Glutamatergic neuron (in vitro differentiated cells): ENCODE data around the gene MRRF. TPM values are rescaled to one million over a fixed set of nuclear protein-coding genes. Genes with fewer than 3 reads are reported as not detected.
A peak's percentile ranks its signal among the peaks of the same experiment; 100 is the strongest.

Source experiments
- DNase-seq: peaks from one replicate; pipeline ENCODE4 v3.0.0; 2022
- H3K27ac Mint-ChIP-seq: one replicate; pipeline ENCODE4 v1.8.0; 2020; ENCODE audit warnings: mild to moderate bottlenecking, mixed read lengths, inconsistent platforms; ENCODE audit not compliant: unreplicated experiment
- H3K27me3 Mint-ChIP-seq: one replicate; pipeline ENCODE4 v1.8.0; 2020; ENCODE audit warnings: mild to moderate bottlenecking, moderate library complexity, mixed read lengths, inconsistent platforms; ENCODE audit not compliant: unreplicated experiment
- H3K36me3 Mint-ChIP-seq: one replicate; pipeline ENCODE4 v1.8.0; 2020; ENCODE audit warnings: mild to moderate bottlenecking, mixed read lengths, inconsistent platforms; ENCODE audit not compliant: unreplicated experiment
- H3K4me1 Mint-ChIP-seq: one replicate; pipeline ENCODE4 v1.8.0; 2020; ENCODE audit warnings: mild to moderate bottlenecking, low read depth, mixed read lengths, inconsistent platforms; ENCODE audit not compliant: unreplicated experiment
- H3K4me3 Mint-ChIP-seq: one replicate; pipeline ENCODE4 v1.8.0; 2020; ENCODE audit warnings: mild to moderate bottlenecking, mixed read lengths, inconsistent platforms; ENCODE audit not compliant: unreplicated experiment
- H3K9me3 Mint-ChIP-seq: one replicate; pipeline ENCODE4 v1.8.0; 2020; ENCODE audit warnings: mild to moderate bottlenecking, moderate library complexity, mixed read lengths, inconsistent platforms; ENCODE audit not compliant: unreplicated experiment
- total RNA-seq: library from RNA; stranded (reverse); fragmentation: NEBNext Ultra II Directional; extraction: Animal tissue kit (Norgen Biotek cat#: 25700); gene quantifications from one replicate; pipeline ENCODE4 v1.2.1, GENCODE V29; 2021; ENCODE audit not compliant: unreplicated experiment
- TF ChIP-seq, protein P1 (sequence below): fragments of 200-600 bp; sonication (generic); IDR thresholded peaks from one replicate; pipeline ENCODE4 v1.5.0; 2021; ENCODE audit not compliant: partially characterized antibody, unreplicated experiment

The MRRF gene
- total RNA-seq, 1 donor from 2014 or later: 16.9 TPM

DNA sequence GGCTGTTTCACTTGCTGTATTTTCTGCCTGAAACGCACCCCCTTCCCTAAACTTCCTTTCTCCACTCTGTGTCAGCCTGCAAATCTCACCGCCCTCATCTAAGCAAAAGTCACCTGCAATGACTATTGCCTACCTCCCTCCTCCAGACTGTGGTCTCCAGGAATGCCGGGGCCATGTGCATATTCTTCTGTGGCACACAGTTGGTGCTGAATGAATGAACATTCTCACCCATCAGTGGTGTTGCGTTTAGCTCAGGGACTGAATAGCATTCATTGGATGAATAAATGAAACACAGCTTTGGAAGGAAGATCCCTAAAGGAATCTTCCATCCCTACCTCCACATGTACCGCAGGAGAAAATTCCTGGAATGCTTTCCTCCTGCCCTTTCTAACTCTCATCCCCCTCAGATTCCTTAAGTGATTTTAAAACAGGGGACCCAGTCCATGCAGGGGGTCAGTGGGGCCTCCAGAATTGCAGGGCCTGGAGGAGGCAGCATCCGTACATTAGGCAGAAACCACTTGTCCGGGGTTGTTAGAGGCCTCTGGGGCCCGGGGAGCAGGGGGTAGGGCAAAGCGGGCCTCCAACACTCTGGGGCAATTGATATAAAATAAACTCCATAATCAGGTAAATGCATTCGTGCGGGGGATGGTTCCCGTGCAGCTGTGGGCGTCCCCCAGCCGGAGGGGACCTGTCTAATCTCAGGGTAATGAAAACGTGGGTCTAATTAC lies 77.8 kb downstream of the MRRF start:
- DNase-seq: no peak
- Mint-ChIP-seq H3K27ac (no peak overlapping the region), H3K36me3 (peaks cover 2% of the 10 kb centered on the region), H3K4me3 (no peak overlapping the region), H3K4me1 (peaks cover 1% of the 10 kb centered on the region), H3K27me3 (no peaks in the 10 kb centered on the region), H3K9me3 (peaks cover 3% of the 10 kb centered on the region)
- TF ChIP-seq, protein P1, sequence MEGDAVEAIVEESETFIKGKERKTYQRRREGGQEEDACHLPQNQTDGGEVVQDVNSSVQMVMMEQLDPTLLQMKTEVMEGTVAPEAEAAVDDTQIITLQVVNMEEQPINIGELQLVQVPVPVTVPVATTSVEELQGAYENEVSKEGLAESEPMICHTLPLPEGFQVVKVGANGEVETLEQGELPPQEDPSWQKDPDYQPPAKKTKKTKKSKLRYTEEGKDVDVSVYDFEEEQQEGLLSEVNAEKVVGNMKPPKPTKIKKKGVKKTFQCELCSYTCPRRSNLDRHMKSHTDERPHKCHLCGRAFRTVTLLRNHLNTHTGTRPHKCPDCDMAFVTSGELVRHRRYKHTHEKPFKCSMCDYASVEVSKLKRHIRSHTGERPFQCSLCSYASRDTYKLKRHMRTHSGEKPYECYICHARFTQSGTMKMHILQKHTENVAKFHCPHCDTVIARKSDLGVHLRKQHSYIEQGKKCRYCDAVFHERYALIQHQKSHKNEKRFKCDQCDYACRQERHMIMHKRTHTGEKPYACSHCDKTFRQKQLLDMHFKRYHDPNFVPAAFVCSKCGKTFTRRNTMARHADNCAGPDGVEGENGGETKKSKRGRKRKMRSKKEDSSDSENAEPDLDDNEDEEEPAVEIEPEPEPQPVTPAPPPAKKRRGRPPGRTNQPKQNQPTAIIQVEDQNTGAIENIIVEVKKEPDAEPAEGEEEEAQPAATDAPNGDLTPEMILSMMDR: no peak

GRCh38 chr9:122346478-122347347 lies 82.0 kb downstream of the MRRF start:
- H3K27ac Mint-ChIP-seq: no peak overlapping the region

DNA sequence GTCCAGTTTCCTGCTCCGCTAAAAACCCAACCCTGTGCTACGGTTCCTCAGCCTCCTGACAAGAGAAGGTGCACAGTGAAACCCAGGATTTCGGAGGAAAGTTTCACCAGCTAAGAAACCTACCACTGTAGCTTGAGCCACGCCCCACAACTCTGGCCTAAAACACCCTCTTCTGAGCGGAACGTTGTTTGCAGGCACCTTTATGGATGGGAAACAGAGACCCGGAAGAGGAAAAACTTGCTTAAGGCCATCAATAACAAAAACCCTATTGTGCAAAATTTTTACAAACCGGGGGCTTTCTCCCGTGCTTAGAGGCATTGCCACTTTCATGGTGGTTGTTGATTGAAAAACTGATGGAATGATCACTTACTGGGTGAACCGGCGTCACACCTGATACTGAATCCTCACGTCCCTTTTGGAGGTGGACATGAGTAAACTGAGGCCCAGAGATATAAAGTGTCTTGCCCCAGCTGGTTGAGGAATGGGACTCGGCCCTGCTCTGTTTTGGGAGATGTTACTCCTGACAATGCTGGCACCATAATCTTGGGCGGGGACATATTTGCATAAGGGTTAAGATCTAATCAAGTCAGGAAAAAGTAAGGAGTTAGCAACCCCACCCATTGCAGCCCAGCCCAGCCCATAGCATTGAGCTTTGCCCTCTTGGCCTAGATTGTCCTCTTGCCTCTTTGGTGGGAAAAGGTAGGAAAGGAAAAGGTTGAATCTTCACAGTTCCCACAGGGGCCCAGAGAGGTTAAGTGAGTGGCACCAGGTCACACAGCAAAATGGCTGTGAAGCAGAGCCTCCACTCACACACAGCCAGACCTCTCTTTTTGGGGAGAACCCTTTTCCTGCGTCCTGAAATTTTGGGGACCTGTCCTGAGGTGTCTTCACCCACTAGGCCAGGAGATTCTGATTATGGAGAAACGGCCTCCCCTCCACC lies 82.9 kb downstream of the MRRF start:
- Mint-ChIP-seq H3K27me3 (peaks cover 6% of the 10 kb centered on the region), H3K4me3 (peak overlapping the region; percentile 86), H3K36me3 (peaks cover 4% of the 10 kb centered on the region), H3K27ac (no peak overlapping the region), H3K9me3 (peaks cover 3% of the 10 kb centered on the region), H3K4me1 (peaks cover 7% of the 10 kb centered on the region)
- TF ChIP-seq, protein P1: no peak
- no peak for DNase-seq

More at GRCh38 chr9:122346478-122347347, 82.0 kb downstream of the MRRF start:
- peaks cover 6% of the 10 kb centered on the region for H3K27me3 Mint-ChIP-seq
- TF ChIP-seq, protein P1: no peak
- DNase-seq: peak; percentile 51
- peaks cover 3% of the 10 kb centered on the region for H3K9me3 Mint-ChIP-seq
- peaks cover 4% of the 10 kb centered on the region for H3K36me3 Mint-ChIP-seq
- peaks cover 7% of the 10 kb centered on the region for H3K4me1 Mint-ChIP-seq
- H3K4me3 Mint-ChIP-seq: peak overlapping the region; percentile 86

- Mint-ChIP-seq H3K36me3 (peaks cover 4% of the 10 kb centered on the region), H3K4me1 (peaks cover 7% of the 10 kb centered on the region), H3K4me3 (peak overlapping the region; percentile 59), H3K9me3 (peaks cover 3% of the 10 kb centered on the region), H3K27me3 (peaks cover 6% of the 10 kb centered on the region), H3K27ac (no peak overlapping the region)
- TF ChIP-seq, protein P1: no peak
- DNase-seq: peak; percentile 44
Measured at GRCh38 chr9:122348288-122348777, 83.7 kb downstream of the MRRF start.
